HepG2 (cell line): Measurements from ENCODE around the gene CXCR5. TPM values are rescaled to one million over a fixed set of nuclear protein-coding genes. Genes with fewer than 3 reads are reported as not detected.

Experiments
- ATAC-seq: fragments of 200-7000 bp; cut with Tn5 transposase; 3 replicates; pipeline ENCODE4 v1.9.1; 2020; ENCODE audit warnings: mild to moderate bottlenecking, moderate library complexity
- BruUV-seq: library from RNA; stranded (reverse); fragments of 400-500 nt; replicated peaks from 2 replicates; lab custom pipeline; 2021; lab: Mats Ljungman, UMichigan
- CTCF ChIA-PET: fragments of 300-600 bp; formaldehyde crosslinking; extraction: SDS; loops from one replicate; lab custom pipeline; 2021; ENCODE audit warnings: low total read pairs, inconsistent platforms, low intra/inter-chr PET ratio; lab: Yijun Ruan, JAX
- POLR2A ChIA-PET: fragments of 350-600 bp; sonication (Branson Sonifier 250); formaldehyde crosslinking; loops from one replicate; lab custom pipeline; 2020; ENCODE audit warnings: antibody characterized with exemption, inconsistent platforms; lab: Yijun Ruan, JAX
- DNase-seq: peaks from one replicate; pipeline ENCODE4 v3.0.0-alpha.2; 2015; ENCODE audit warnings: low spot score
- FAIRE-seq: peaks from 3 replicates; lab custom pipeline; 2011; peaks lifted over from hg19 to GRCh38; lab: Jason Lieb, UNC
- H2AFZ ChIP-seq: one replicate; pipeline ENCODE4 v1.6.1; 2011; ENCODE audit warnings: low read length, inconsistent platforms
- H3K27ac ChIP-seq: fragments of 300-600 bp; 3 replicates; pipeline ENCODE4 v1.8.0; 2011; ENCODE audit warnings: mixed run types, mild to moderate bottlenecking, mixed read lengths, low read length, inconsistent platforms; ENCODE audit not compliant: insufficient read depth; ENCODE audit errors: extremely low read length
- H3K27me3 ChIP-seq, 2 experiments: fragments of 200-600 bp in 1 of 2; 2 replicates in 1 of 2; 3 replicates in 1 of 2; pipeline versions ENCODE4 v1.6.0 to v1.8.0; 2011; ENCODE audit warnings: low read length in 2 of 2, mild to moderate bottlenecking in 2 of 2, moderate library complexity in 2 of 2, inconsistent platforms in 1 of 2; ENCODE audit not compliant: insufficient read depth in 2 of 2, control insufficient read depth in 1 of 2
- H3K36me3 ChIP-seq, 2 experiments: fragments of 200-600 bp in 1 of 2; replicated peaks in 1 of 2; 2 replicates in 1 of 2; 3 replicates in 1 of 2; pipeline versions ENCODE4 v1.5.1 to v1.8.0; 2011; ENCODE audit warnings: low read length in 2 of 2, inconsistent platforms in 1 of 2; ENCODE audit not compliant: insufficient read depth in 2 of 2, control insufficient read depth in 1 of 2
- H3K4me1 ChIP-seq: 2 replicates; pipeline ENCODE4 v1.5.1; 2012; ENCODE audit warnings: low read length, inconsistent platforms; ENCODE audit not compliant: insufficient read depth
- H3K4me2 ChIP-seq: 2 replicates; pipeline ENCODE4 v1.6.0; 2011; ENCODE audit warnings: low read depth, low read length, inconsistent platforms
- H3K4me3 ChIP-seq, 3 experiments: fragments of 200-600 bp in 1 of 3; sonication (generic), shearing (Covaris generic) in 1 of 3; replicated peaks in 1 of 3; 2 replicates each; pipeline ENCODE4 v1.5.1; 2011 to 2016; ENCODE audit warnings: low read length in 3 of 3, inconsistent platforms in 2 of 3, low read depth in 2 of 3, mild to moderate bottlenecking in 2 of 3, control low read depth in 1 of 3, mixed read lengths in 1 of 3; ENCODE audit not compliant: insufficient read depth in 1 of 3
- H3K79me2 ChIP-seq: one replicate; pipeline ENCODE4 v1.6.1; 2011; ENCODE audit warnings: low read length, inconsistent platforms; ENCODE audit not compliant: insufficient read depth
- H3K9ac ChIP-seq: 2 replicates; pipeline ENCODE4 v1.6.0; 2011; ENCODE audit warnings: mild to moderate bottlenecking, low read depth, low read length, inconsistent platforms; ENCODE audit not compliant: insufficient read depth
- H3K9me3 ChIP-seq: 2 replicates; pipeline ENCODE4 v1.5.1; 2012; ENCODE audit warnings: mild to moderate bottlenecking, low read length
- H4K20me1 ChIP-seq: 2 replicates; pipeline ENCODE4 v1.6.0; 2011; ENCODE audit warnings: inconsistent platforms, mild to moderate bottlenecking, low read length, moderate library complexity; ENCODE audit not compliant: insufficient read depth
- CBFB ChIP-seq: sonication (generic); formaldehyde crosslinking; IDR thresholded peaks from 2 replicates; pipeline ENCODE4 v1.4.0; 2020; ENCODE audit warnings: missing genetic modification reagents
- CHD2 ChIP-seq: IDR thresholded peaks from 2 replicates; pipeline ENCODE4 v1.6.1; 2011; ENCODE audit warnings: low read depth, low read length, improper control_type of control experiment
- KAT8 ChIP-seq: IDR thresholded peaks from 2 replicates; pipeline ENCODE4 v1.6.1; 2016; ENCODE audit warnings: missing genetic modification reagents, missing compliant biosample characterization
- KIAA2018 ChIP-seq: sonication (generic); formaldehyde crosslinking; IDR thresholded peaks from 2 replicates; pipeline ENCODE4 v1.5.0; 2020; ENCODE audit warnings: mild to moderate bottlenecking, missing genetic modification reagents, borderline replicate concordance
- KMT2B ChIP-seq: IDR thresholded peaks from 2 replicates; pipeline ENCODE4 v1.6.1; 2016; ENCODE audit warnings: missing genetic modification reagents, missing compliant biosample characterization
- MEIS2 ChIP-seq: sonication (generic); formaldehyde crosslinking; IDR thresholded peaks from 2 replicates; pipeline ENCODE4 v1.9.0; 2021; ENCODE audit warnings: mild to moderate bottlenecking, missing genetic modification reagents
- RFXAP ChIP-seq: sonication (generic); formaldehyde crosslinking; IDR thresholded peaks from 2 replicates; pipeline ENCODE4 v1.4.0; 2020; ENCODE audit warnings: missing genetic modification reagents, borderline replicate concordance
- RNF219 ChIP-seq: sonication (generic); formaldehyde crosslinking; IDR thresholded peaks from 2 replicates; pipeline ENCODE4 v1.5.0; 2020; ENCODE audit warnings: mild to moderate bottlenecking, missing genetic modification reagents
- STAG1 ChIP-seq: sonication (generic); formaldehyde crosslinking; IDR thresholded peaks from 2 replicates; pipeline ENCODE4 v1.4.0; 2020; ENCODE audit warnings: missing genetic modification reagents
- ZSCAN9 ChIP-seq: IDR thresholded peaks from 2 replicates; pipeline ENCODE4 v1.6.1; 2016; ENCODE audit warnings: borderline replicate concordance
- WGBS: methylation state at CpG from one replicate; pipeline ENCODE4 v1.1.6; 2017; ENCODE audit warnings: low lambda C conversion rate; 5-methylcytosine and 5-hydroxymethylcytosine counted together
- in situ Hi-C: cut with HindIII; loops from 2 replicates; pipeline ENCODE4 v1.10.0; 2017; ENCODE audit warnings: low pct_unique_long_range_greater_than_20kb; ENCODE audit not compliant: extremely low pct_ligation_motif_present
- intact Hi-C: fragments of 100-400 bp; cut with micrococcal nuclease; formaldehyde crosslinking; loops from one replicate; pipeline ENCODE4 v1.10.0; 2022; ENCODE audit not compliant: unreplicated experiment
- polyA plus RNA-seq, 8 experiments: library from polyadenylated mRNA; depleted of rRNA in 3 of 8; stranded (reverse) in 7 of 8; unstranded in 1 of 8; fragments of >200 nt; fragmentation: Illumina TruSeq in 4 of 8; extraction: Trizol in 4 of 8; gene quantifications; 2 replicates each; pipeline versions ENCODE4 v1.2.1 to v1.2.3, GENCODE V29; 2011 to 2016; ENCODE audit warnings: low read depth in 4 of 8, missing spikeins in 1 of 8, mixed read lengths in 1 of 8; ENCODE audit not compliant: insufficient read depth in 1 of 8
- total RNA-seq, 5 experiments: library from RNA; depleted of rRNA; stranded (reverse); fragments of >200 nt; fragmentation: Illumina TruSeq; extraction: Trizol; gene quantifications; 2 replicates each; pipeline ENCODE4 v1.2.3, GENCODE V29; 2016; ENCODE audit warnings: low read depth in 1 of 5

Gene CXCR5
- total and polyA plus RNA-seq, 2 of the 13 experiments (the other 11 are each of a cell fraction or from before 2014, with no cell fraction given), result not detected

GRCh38 chr11:118859973-118860372, 23.7 kb upstream of the CXCR5 start:
- Histone ChIP-seq H4K20me1 (no peaks in the 10 kb centered on the region), H3K9me3 (no peaks in the 10 kb centered on the region), H3K36me3 (no peaks in the 10 kb centered on the region), H3K79me2 (no peaks in the 10 kb centered on the region), H3K4me2 (no peak overlapping the region), H3K4me1 (no peaks in the 10 kb centered on the region), H2AFZ (no peak overlapping the region), H3K9ac (no peak overlapping the region), H3K27ac (no peak overlapping the region), H3K27me3 (no peaks in the 10 kb centered on the region), H3K4me3 (no peak overlapping the region)
- POLR2A ChIA-PET, result no interaction called here
- ATAC-seq (no peak), DNase-seq (no peak), FAIRE-seq (no peak)
- WGBS, result 62% methylated on average over 4 of the region's 4 CpGs
- intact Hi-C loops (no loop called here), in situ Hi-C loops (no loop called here)
- BruUV-seq, result no TSS peak
- TF ChIP-seq CBFB (CRISPR knock-in tag), result no peak
- TF ChIP-seq RNF219 (CRISPR knock-in tag), result no peak
- no peak for TF ChIP-seq STAG1 (CRISPR knock-in tag)
- TF ChIP-seq RFXAP, result no peak
- TF ChIP-seq KMT2B, result no peak
- TF ChIP-seq MEIS2, result no peak
- CTCF ChIA-PET, result no interaction called here

GRCh38 chr11:118868659-118869058, 15.0 kb upstream of the CXCR5 start:
- Histone ChIP-seq H3K4me3 (no peak overlapping the region), H3K9ac (no peak overlapping the region), H3K4me1 (peaks cover 18% of the 10 kb centered on the region), H3K27ac (no peak overlapping the region), H3K4me2 (no peak overlapping the region), H3K36me3 (no peaks in the 10 kb centered on the region), H2AFZ (no peak overlapping the region), H3K27me3 (peaks cover 1 to 5% of the 10 kb centered on the region in 2 experiments; a peak in 2 of 5 replicates), H3K79me2 (no peaks in the 10 kb centered on the region), H4K20me1 (no peaks in the 10 kb centered on the region), H3K9me3 (no peaks in the 10 kb centered on the region)
- intact Hi-C loops (no loop called here), in situ Hi-C loops (no loop called here)
- DNase-seq, result no peak
- WGBS, result 17% methylated on average over 2 of the region's 2 CpGs
- BruUV-seq, result no TSS peak
- no peak for ATAC-seq
- no peak for FAIRE-seq
- ChIA-PET CTCF (no interaction called here), POLR2A (interaction anchor here (0.7 to 2.8 kb wide), 4 partner anchors 10 to 79 kb away, joined by 3 to 15 read pairs (median 10); partner anchors contain the start of gene DDX6)
- TF ChIP-seq KAT8 (no peak), CHD2 (no peak), ZSCAN9 (CRISPR knock-in tag) (no peak), KIAA2018 (CRISPR knock-in tag) (no peak)
